Vagina (tissue), 2 donors: ENCODE results near the gene GGT7.
"Not testable (repeated sequence)": the region's sequence is repeated elsewhere in the genome, so short reads cannot be mapped to it uniquely, and the experiment has no call there.

ENCODE experiments used
- POLR2A ChIP-seq, 2 donors: fragments of 450-650 bp; IDR thresholded peaks; one replicate each; pipeline ENCODE4 v1.6.1; 2017; ENCODE audit warnings: antibody characterized with exemption in 2 of 2, mild to moderate bottlenecking in 2 of 2, moderate library complexity in 2 of 2
- TF ChIP-seq, protein P1 (sequence below), 3 experiments: fragments of 450-650 bp in 2 of 3; fragments of 200-600 bp in 1 of 3; sonication (generic) in 1 of 3; IDR thresholded peaks; one replicate each; pipeline ENCODE4 v1.5.1; 2017 to 2019; ENCODE audit warnings: antibody characterized with exemption in 3 of 3, mild to moderate bottlenecking in 2 of 3, moderate library complexity in 2 of 3

DNA sequence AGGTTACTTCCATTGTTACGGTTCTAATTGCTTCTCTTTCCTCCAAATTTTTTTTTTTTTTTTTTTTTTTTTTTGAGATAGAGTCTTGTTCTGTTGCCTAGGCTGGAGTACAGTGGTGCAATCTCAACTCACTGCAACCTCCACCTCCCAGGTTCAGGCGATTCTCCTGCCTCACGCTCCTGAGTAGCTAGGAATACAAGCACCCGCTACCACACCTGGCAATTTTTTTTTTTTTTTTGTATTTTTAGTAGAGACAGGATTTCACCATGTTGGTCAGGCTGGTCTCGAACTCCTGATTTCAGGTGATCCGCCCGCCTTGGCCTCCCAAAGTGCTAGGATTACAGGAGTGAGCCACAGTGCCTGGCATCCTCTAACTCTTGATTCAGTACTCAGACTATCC is 8.3 kb upstream of the GGT7 start:
- TF ChIP-seq, protein P1, sequence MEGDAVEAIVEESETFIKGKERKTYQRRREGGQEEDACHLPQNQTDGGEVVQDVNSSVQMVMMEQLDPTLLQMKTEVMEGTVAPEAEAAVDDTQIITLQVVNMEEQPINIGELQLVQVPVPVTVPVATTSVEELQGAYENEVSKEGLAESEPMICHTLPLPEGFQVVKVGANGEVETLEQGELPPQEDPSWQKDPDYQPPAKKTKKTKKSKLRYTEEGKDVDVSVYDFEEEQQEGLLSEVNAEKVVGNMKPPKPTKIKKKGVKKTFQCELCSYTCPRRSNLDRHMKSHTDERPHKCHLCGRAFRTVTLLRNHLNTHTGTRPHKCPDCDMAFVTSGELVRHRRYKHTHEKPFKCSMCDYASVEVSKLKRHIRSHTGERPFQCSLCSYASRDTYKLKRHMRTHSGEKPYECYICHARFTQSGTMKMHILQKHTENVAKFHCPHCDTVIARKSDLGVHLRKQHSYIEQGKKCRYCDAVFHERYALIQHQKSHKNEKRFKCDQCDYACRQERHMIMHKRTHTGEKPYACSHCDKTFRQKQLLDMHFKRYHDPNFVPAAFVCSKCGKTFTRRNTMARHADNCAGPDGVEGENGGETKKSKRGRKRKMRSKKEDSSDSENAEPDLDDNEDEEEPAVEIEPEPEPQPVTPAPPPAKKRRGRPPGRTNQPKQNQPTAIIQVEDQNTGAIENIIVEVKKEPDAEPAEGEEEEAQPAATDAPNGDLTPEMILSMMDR (IDR thresholded peaks at IDR 0.05), result not testable (repeated sequence)
- not testable (repeated sequence) for TF ChIP-seq POLR2A (IDR thresholded peaks at IDR 0.05)
